ENCODE data around the gene FRMD4A.

GRCh38 chr10:14365266-14365665 lies 34.5 kb upstream of the FRMD4A start:
- TF ChIP-seq CTCF (IDR thresholded peaks at IDR 0.05) = no peak
- no peak for TF ChIP-seq POLR2A (IDR thresholded peaks at IDR 0.05)
